Measurements from ENCODE around the gene IGFBP7.

The IGFBP7 gene

DNA sequence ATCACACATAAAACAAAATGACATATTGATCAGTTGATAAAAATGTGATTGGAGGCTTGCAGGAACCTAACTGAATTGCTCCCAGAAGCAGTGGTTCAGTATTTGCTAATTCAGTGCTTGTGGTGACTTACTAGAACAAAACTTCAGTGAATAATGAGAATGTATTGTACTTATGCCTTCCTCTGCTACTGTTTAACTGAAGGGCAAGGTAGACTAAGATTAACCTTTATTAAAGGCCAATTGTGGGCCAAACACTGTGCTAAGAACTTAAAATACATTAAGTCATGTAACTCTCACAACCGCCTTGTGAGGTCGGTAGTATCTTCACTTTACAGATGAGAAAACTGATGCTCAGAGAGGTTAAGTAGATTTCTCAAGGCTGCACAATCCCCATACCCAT, 14.9 kb downstream of the IGFBP7 start:
- DNase-seq: no peak

DNA sequence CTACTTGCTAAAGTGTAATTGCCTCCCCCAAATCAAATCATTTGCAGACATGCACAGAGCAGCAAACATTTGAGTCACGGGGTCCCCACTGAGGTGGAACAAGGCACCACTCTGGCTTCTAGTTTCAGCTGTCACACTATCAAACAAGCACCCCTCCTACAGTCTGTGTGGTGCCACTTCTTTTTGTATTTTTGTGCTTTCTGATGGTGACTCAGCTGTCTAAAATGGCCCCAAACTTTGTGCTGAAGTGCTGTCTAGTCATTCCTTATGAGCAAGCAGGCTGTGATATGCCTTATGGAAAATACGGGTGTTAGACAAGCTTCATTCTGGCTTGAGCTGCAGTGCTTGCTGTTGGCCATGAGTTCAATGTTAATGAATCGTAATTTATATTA, 15.4 kb downstream of the IGFBP7 start:
- DNase-seq: peak in 1 of 2 donors; percentile 23

DNA sequence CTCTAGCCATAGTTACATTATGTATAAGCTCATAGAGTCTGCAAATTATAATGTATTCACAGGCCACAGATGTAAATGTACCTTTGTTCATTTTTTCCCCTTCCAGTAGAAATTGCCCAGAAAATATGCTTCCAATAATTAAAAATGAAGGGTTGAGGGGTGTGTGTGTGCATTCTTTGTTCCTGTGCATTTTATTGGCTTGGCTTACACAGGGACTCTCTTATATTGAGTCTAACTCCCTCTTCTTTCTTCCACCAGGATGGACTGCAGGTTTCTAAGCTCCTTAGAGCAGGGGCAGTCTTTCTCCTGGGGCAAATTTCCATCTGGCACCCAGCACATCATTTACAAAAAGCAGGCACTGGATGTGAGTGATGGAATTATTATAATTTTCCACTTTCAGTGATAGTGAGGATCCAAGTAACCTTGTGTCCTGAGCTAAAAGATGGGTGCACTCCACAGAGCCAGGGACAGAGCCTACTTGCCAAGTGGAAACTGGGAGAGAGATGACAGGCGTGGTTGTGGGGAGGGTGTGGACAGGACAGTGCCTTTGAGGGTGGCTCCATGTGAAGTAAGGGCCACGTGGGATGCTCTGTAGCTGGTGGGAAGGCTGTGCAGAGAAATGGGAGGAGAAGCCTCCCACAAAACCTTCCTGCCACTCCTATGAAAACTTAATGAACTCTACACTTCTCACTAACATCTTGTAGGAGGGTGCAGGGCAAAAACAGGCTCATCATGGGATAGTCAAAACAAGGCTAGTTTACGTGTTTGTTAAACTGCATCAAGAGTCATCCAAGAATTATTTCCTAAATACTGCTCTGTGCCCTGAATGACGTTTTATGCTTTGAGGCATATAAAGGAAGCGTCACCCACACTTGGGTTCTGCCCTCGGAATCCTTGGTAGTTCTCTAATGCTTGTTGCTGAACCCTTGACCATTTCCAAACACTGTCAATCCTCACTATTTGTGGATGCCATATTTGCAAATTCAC, 16.0 kb downstream of the IGFBP7 start:
- peak; percentile 21 to 54 for DNase-seq

DNA sequence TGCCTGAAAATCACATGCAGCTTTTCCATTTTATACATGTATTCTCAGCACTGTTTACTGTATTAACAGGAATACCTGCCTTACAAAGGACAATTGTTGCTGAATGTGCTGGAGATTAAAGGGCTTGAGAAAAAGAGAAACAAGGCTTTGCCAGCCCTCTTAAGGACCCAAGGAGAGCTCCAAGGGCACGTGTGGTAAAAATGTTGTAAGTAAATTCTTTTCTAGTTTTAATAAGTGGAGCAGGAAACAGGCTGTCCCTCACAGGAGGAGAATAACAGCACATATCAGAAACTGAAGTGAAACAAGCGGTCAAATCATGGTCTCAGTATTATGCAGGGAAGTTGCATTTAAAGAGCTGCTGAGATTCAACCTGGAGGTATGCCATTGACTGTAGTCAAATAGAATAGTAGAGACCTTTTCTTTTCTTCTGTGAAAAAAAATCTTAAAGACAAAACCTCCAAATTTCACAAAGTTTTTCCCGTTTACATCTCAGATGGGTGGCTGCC, 18.5 kb downstream of the IGFBP7 start:
- DNase-seq: no peak

DNA sequence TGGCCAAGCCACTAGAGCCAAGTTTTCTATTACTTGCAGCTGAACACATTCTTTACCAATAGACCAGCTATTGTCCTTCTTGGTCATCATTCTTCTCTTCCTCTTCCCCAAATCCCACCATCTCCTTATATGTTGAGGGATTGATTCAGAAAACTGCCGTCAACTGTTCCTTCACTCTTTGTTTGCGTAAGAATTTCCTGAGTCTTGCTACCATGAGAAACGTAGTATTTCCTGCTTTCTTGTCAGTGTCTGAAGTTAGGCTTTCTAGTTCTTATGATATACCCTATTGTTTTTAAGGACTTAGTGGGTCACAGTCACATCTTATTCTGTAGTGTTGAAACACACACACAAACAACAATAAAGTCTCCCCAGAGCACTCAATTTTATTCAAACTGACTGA, 20.1 kb downstream of the IGFBP7 start:
- peak; percentile 40 to 58 for DNase-seq

DNA sequence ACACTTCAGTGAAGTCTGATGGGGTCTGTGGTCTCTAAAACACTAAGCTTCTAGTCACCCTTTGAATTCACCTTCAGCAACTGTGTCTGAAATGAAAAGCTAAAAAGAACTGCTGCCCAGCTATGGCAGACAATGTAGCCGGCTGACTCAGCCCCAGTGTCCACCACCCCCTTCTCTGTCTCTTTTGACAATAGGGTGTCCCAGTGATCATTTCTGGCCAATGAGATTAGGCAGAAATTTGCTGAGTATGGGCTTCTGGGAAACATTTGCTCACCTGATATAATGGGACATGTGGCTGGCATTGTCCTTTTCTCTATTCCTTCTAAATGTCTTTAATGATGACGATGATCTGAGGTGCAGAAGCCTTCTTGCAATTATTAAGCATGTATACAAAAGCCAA, 20.6 kb downstream of the IGFBP7 start:
- DNase-seq: no peak

DNA sequence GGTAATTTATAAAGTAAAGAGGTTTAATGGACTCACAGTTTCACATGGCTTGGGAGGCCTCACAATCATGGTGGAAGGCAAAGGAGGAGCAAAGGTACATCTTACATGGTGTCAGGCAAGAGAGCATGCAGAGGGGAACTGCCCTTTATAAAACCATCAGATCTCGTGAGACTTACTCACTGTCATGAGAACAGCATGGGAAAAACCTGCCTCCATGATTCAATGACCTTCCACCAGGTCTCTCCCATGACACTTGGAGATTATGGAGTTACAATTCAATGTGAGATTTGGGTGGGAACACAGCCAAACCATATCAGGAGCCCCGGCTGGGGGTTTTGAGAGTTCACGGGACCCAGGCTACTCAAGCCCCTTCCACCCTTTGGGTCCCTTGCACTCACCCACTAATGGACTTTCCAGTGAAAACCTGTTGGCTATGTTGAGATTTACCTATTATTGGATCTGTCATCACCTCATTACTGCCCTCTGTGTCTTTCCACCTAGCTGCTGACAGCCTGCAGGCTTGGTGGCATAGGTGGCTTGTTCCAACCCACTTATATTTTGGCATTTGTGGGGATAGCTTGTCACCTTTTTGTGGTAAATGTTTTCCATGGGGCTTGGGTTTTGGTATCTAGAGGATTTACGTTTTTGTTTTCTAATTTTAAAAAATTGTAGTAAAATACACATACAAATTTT, 24.0 kb downstream of the IGFBP7 start:
- peak in 1 of 2 donors; percentile 54 for DNase-seq

DNA sequence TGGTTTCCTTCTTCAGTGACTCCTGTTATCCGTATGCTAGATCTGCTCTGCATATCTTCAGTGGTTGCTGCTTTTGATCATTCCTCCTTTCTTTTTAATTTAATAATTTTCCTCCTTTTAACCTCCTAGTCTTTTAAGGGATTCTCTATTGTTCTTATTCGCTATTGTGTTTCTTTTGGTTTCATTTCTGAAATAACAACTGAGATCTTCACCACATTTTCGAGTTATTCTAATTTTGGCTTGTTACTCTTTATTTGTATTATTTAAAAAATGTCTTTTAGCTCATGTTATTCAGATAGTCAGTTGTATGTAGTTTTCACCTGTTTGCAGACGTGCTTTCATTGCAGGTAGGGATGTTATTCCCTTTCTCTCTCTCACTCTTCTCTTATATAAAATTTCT, 24.9 kb downstream of the IGFBP7 start:
- DNase-seq: no peak

DNA sequence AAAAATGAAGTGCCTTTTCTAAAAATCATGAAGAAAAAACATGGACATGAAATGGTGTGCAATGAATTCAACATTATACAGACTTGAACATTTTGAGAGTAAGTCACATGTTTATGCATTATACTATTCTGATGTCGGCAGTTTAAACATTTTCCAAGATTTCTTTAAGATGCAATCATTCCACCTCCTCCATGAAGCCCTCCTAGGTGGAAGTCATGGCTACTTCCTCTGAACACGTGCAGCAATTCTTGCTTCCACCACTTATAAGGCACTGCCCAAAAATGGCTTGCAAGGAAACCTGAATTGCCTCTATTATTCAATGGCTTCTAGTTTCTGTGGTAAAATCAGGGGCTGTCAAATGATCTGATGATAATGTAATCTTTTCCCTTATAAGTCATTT, 25.8 kb downstream of the IGFBP7 start:
- DNase-seq: no peak

DNA sequence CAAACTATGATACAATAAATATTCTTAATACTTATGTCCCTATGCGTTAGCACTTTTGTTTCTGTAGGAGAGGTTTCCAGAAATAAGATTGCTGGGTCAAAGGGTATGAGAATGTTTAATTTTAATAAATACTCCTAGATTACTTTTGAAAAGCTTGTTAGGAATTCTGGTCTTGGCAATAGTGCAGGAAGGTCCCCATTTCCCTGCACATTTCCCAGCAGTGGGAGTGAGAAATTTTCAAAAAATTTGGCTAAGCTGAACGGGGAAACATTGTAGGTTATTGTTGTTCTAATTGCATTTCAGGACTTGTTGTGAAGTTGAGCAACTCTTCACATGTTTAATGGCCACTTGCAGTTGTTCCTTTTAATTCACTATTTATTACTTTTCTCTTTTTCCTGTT, 27.1 kb downstream of the IGFBP7 start:
- no peak for DNase-seq

DNA sequence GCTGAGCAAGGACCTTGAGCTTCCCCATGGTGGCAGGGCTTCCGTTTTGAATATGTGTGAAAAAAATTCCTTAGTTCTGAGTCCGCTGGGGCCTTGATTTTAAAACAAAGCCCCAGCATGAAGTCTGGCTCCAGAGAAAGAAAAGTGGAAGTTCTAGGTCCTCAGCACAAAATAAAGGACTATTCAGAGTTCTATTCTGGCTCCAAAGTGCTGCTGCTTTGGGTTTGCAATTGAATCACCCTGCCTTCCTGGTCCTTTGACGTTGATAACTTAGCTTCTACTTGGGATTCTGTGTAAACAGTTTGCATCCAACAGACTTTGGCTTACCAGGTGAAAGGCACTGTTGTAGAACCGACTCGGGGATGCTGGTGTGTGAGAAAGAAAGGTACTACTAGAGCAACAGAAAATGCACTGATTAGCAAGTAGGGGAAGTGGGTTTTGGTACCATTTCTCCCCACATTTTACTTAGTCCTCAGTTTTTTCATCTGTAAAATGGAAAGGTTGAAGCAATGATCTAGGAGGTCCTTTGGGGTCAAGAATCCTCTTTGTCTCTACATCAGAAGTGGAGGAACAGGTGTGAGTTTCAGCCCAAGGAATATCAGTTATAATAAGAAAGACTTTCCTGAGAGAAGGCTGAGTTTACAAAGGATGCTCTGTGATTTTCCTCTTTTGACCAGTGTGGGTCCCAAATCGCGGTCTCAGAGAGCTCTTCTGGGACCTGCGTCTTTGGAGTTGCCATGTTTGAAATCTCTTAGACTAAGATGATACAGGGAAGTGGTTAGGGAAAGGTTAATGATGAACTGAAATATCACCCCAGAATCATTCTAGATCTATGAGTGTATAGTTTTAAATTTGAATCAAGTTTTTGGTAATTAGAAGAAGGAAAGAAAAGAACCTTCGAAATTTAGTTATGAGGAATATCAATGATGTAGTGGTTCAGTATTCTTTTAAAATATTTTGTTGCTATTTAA, 28.2 kb downstream of the IGFBP7 start:
- DNase-seq: no peak

DNA sequence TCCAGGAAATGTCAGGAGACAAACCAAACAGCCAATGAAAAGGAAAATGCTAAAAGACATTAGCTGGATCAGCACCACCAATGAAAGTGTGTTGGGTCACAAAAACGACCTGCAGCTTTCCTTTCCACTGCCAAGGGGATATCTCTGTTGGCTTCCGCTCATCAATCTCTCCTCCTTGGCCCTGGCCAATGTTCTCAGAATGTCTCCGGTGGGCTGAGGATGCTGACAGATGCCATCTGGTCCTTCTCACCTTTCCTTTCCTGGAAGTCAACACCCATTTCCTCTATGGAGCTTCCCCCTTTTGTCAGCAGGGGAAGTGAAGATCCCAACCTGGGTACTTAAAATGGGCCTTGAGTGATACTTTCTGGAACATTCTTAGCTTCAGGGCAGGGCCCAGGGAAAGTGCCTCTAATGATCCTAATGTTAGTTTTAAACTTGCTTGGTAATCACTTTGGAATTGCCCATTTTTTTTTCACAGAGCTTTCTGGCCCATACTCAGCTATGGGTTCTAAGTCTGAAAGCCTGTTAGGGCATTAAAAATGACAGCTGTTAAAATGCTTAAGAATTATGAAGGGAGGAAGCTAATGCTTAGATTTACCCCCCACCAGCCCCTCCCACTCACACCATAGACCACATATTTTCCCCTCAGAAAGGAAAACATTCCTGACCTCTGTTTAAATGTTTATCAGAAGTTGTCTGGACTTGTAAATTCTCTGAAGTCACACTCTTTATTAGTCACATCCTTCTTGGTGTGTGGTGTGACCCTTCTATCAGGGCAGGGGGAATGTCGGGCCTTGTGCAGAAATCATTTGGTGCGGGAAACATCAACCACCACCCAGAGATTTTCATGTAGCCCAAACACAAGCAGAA, 29.2 kb downstream of the IGFBP7 start:
- no peak for DNase-seq

DNA sequence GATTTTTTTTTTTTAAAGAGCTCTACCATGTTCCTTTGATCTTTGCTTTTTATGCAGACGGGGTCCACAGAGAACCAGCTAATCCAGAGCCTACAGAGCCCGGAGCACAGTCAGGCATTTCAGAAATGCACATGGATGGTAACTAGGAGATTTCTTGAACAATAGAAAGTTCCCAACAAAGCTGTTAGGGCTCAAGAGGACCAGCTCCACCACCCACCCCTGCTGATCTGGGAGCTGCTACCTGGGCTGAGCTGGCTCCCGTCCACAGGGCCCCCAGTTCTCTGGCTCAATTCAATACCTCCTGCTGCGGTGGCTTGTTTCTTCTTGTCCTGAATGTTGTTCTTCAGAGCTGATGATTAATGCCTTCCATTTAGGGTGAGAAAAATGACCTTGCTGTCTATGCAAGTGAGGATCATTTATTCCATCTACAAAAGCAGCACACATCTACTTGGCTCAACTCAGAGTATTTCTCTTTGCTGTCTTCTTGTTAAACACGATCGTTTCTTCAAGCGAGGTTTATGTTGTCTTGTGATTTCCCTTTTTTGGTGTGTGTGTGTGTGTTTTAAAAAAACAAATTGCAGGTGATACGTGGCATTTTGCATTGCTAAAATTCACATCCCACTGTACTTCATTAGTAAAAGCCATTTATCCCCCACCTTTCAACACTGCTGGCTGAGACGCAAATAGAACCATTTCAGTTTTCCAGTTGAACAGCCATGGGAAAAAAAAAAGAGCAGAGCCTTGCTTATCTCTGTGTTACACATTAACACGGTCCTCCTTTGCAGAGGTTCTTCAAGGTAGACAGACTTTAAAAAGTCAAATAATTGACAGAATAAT, 31.3 kb downstream of the IGFBP7 start:
- DNase-seq: no peak

DNA sequence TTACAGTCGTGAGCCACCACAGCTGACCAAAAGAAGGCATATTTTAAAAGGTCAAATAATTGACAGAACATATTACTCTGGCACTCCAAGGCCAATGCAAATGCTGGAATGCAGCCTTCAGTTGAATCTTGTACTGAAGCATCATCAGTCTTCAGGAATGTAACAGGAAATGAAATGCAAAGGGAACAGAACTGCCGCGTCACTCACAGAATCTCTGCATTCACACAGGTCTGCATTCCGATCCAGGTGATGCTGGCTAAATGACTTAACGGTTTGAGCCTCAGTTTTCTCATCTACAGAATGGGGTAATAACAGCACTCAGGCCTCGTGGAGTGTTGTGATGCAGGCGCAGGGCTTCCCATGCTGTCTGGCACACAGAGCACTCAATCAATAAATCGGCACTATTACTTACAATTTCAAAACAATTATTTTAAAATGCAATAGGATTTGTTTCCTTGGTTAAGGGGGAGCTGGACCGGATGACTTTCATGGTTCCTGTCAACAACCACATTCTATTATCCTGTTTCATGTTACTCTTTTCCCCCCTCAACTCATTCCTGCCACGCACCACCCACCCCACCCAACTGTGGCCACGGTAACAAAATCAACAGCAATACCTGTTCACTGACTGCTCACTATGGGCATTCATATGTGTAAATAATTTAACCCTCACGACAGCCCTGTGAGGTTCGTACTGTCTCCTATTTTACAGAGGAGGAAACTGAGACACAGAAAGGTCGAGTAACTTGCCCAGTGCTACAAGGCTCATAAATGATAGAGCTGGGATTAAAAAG, 32.4 kb downstream of the IGFBP7 start:
- DNase-seq: no peak

DNA sequence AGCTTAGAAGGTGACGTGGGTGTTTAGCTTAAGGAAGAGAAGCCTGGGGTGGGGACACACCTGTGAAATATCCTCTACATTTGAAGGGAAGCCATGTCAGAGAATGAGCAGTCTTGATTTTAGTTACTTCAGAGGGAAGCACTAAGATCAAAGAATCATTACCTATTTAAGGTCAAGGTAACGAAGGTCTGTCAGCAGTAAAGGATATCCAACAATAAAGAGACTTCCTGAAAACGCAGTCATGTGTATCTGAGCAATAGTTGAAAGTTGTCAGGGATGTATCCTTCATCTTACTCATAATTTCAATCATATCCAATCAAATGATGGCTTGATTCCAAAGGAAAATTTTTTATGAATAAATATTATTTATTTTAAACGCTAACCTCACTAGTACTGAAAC, 33.5 kb downstream of the IGFBP7 start:
- no peak for DNase-seq

DNA sequence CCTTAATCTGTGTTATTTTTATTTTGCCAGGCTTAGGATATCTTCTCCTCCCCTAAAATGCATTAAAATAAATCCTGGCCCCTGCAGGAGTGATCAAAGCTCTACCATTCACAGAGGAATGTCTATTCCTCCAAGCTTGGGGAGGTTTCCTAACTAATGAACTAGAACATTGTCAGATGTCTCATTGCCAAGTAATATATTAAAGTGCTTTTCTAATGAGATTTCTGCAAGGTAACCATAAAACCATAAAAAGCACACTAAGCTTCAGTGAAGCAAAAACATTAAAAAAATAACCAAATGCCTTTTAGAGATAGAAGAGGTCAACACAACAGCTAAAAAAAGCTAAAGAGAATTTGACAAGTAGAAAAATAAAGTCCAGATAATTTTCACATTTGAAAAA, 34.8 kb downstream of the IGFBP7 start:
- no peak for DNase-seq

DNA sequence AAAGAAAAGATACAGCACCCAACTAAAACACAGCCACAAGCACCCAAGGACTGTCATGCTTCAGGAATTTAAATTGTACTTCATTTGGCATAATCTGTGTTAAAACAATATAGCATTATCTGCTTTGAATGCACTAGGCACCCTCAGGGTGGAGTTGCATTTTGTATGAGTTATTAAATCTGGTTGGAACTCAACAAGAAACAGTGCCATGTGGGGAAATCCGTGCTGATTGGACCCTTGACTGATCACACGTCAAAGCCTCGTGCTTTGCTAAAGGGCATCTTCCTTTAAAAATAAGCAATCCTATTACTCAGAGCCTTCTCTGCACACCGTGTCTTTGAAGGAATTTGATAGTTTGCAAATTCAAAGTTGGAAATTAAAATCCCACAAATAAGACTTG, 35.4 kb downstream of the IGFBP7 start:
- DNase-seq: peak in 1 of 2 donors; percentile 19

DNA sequence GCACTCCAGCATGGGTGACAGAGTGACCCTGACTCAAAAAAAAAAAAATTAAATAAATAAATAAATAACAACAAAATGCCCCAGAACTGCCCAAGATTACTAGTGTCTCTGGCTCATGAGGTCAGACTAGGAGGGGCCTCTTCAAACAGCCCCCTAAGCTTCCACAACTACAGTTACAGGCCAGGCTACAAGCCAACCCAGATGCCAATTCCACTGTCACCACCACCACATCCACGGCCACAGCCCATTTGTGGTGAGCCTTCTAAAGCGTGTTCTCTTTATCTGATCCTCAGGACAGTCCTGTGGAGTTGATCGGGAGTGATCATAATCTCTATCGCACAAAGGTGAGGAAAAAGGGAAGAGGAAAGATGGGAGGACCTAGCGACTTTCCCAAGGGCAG, 36.6 kb downstream of the IGFBP7 start:
- DNase-seq: no peak

DNA sequence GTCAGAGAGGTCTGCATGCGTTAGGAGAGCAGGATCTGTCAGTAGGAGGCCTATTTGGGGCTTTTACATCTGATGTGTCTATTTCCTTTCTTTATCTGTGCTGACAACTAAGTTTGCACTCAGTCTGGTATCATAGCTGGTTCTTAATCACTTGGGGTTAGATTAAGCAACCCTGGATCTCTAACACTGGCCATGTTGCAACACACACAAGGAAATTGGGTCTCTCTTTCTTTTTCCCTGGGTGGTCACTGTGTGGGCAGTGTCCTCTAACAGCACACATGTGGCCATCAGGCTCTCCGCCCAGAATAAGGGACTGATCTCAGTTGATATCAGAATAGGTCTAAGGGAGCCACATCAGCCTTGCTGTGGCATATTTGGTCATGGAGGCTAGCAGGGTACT, 38.9 kb downstream of the IGFBP7 start:
- DNase-seq: peak; percentile 71 to 72

DNA sequence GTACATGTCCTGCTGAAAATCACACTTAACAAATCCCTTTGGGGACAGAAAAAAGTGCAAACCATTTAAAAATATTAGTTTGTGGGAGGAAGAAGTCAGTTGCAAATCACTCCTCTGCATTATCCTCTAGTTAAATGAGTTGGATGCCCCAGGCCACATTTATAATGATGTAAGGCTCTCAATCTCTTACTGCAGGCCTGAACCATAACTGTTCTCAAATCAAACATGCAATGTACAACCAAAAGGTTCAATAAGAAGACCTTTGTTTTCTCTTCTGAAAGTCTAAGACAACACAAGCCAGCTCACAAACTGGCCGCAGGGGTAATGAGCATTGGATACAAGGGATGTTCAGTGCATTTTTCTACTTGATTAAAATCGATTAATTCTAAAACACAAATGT, 39.7 kb downstream of the IGFBP7 start:
- no peak for DNase-seq
